Astrocyte of the spinal cord (primary cell): ENCODE measurements around the gene OS9.

Source experiments
- DNase-seq: peaks from one replicate; pipeline ENCODE4 v3.0.0; 2011; ENCODE audit warnings: low read depth, low spot score
- H3K4me3 ChIP-seq: 2 replicates; pipeline ENCODE4 v1.5.1; 2011; ENCODE audit warnings: low read depth, mild to moderate bottlenecking, low read length, moderate library complexity
- in situ Hi-C: cut with HindIII; loops from 2 replicates; pipeline ENCODE4 v1.10.0; 2017; ENCODE audit warnings: low sequenced_read_pairs
- TF ChIP-seq, protein P1 (sequence below): IDR thresholded peaks from 2 replicates; pipeline ENCODE4 v1.5.1; 2012; ENCODE audit warnings: low read depth, mild to moderate bottlenecking, low read length, inconsistent platforms

The OS9 gene

DNA sequence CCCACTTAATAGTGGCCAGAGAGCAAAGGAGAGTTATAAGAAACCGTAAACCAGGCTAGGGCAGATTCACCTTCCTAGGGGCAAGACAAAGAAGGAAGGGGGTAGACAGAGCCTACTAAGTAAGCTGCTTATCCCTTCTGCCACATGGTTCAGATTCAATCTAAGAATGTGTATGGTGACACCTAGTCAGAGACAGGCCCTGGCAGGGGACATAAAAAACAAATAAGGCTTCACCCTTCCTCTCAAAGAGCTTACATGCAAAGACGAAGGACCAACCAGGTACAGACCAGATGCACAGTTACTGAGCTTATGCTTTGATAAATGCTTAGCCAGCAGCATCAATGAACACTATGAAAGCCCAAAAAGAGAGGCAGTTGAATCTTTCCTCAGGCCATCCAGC, 68.5 kb downstream of the OS9 start:
- TF ChIP-seq, protein P1, sequence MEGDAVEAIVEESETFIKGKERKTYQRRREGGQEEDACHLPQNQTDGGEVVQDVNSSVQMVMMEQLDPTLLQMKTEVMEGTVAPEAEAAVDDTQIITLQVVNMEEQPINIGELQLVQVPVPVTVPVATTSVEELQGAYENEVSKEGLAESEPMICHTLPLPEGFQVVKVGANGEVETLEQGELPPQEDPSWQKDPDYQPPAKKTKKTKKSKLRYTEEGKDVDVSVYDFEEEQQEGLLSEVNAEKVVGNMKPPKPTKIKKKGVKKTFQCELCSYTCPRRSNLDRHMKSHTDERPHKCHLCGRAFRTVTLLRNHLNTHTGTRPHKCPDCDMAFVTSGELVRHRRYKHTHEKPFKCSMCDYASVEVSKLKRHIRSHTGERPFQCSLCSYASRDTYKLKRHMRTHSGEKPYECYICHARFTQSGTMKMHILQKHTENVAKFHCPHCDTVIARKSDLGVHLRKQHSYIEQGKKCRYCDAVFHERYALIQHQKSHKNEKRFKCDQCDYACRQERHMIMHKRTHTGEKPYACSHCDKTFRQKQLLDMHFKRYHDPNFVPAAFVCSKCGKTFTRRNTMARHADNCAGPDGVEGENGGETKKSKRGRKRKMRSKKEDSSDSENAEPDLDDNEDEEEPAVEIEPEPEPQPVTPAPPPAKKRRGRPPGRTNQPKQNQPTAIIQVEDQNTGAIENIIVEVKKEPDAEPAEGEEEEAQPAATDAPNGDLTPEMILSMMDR, result no peak
- in situ Hi-C loops, result no loop called here
- DNase-seq, result no peak
- H3K4me3 ChIP-seq, result no peak overlapping the region

DNA sequence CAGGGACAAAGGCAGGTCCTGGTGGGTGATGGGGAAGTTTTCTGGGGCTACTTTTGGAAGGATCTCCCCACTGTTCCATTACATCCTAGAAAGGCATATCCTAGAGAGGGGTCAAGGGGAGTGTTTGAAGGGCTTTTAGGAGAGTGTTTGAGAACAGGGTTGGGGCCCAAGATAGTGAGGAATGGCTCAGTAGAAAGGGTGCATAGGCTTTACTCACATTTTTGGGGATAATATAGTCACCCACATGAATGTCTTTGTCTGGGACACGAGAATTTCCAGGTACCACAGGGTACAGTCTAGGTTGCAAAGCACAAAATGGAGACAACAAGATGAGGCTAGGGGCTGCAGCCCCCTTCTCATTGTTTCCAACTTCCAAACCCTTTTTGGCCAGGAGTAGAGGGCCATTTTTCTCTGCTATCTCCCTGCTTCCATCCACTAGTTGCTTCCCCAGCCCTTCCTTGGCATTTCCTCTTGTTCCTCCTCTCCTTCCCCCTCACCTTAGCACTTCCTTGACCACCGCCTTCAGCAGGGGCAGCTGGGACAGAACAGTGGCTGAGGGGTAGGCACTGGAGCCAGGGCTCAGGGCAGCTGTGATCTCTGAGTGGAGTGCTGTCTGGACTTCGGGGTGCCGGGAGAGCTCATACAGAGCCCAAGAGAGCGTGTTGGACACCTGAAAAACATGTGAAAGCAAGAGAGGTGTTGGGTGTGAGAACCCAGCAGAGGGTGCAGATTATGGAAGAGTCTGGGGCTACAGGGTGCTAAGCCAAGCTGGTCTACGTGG, 70.1 kb downstream of the OS9 start:
- in situ Hi-C loops, result no loop called here
- H3K4me3 ChIP-seq, result no peak overlapping the region
- DNase-seq, result no peak
- TF ChIP-seq, protein P1, result no peak

DNA sequence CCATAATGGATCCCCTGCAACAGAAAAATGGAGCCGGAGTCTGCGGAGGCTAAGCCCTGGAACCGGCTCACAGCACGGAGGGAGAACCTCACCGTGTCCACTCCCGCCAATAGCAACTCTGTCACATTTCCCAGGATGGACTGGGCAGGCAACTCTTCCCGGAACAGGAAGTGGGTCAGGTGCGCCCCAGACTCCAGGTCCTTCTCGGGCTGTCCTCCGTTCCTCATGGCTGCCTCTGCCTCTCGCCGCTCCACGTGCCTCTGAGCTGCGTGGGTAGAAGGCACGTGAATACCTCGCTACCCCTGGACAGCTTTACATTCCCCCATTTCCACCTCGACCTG, 70.7 kb downstream of the OS9 start:
- in situ Hi-C loops, result no loop called here
- TF ChIP-seq, protein P1, result no peak
- no peak for DNase-seq
- no peak overlapping the region for H3K4me3 ChIP-seq

DNA sequence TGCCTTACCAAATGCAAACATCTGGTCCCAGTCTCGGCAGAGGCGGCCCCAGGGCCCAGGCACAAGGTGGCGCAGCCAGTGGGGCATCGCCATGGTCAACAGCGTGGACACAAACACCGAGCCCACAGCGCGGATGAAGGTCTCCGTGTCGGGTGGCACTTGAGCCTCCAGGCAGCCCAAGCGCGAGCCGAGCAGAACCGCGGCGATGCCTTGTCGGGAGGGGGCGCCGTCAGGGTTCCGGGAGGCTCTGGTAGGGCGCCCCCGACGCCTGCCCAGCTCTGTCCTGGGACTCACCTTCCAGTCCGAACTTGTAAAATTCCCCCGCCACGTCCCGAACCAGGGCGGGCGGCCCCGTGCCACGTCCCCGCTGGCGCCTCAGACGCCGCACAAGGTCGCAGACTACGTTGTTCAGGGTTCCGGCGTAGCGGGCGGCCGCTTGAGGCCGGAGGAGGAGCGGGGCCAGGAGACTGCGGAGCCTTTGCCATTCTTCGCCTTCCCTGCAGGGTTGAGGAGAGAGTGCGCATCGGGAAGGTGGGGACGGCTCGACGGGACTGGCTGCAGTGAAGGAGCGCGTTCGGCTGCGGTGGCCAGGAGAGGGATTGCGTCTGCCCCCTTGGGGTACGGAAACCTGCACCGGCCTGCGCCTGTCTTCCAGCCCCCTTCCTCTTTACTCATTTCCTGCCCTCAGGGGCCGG, 71.2 kb downstream of the OS9 start:
- DNase-seq, result no peak
- H3K4me3 ChIP-seq, result peak overlapping the region; percentile 17
- in situ Hi-C loops, result no loop called here
- TF ChIP-seq, protein P1, result peak; percentile 45

DNA sequence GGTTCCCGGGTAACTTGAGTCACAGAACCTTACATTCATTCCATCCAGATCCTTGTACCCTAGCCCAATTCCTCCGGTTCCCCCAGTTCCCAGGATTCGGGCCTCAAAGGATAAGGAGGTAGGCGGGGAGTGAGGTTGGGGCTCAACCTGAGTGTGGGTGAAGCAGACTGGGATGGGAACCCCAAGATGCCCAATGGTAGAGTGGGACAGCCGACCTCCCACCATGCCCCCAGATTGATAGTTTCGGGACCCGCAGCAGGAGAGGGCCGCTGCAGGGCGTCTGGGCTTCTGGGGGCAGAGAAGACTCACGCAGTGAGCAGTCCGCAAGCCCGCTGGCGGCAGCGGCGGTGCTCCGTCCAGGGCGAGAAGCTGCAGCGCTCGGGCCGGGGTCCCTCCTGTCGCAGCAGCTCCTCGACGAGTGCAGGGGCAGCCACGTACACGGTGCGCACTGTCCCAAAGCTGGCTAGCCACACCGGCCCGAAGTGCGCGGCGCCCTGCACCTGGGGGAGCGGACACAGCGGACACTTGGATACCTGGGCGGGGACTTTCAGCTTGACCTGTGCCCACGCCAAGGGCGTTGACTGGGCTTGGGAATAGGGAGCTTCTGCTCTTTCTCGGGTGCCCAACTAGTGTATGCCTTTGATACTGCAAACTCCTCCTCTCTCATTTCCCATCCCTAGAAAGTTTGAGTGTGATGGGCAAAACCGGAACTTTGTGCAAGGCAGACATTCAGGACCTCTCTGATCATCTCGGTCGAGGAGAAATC, 71.9 kb downstream of the OS9 start:
- DNase-seq, result no peak
- peak overlapping the region; percentile 16 for H3K4me3 ChIP-seq
- TF ChIP-seq, protein P1, result peak; percentile 0
- in situ Hi-C loops, result no loop called here

DNA sequence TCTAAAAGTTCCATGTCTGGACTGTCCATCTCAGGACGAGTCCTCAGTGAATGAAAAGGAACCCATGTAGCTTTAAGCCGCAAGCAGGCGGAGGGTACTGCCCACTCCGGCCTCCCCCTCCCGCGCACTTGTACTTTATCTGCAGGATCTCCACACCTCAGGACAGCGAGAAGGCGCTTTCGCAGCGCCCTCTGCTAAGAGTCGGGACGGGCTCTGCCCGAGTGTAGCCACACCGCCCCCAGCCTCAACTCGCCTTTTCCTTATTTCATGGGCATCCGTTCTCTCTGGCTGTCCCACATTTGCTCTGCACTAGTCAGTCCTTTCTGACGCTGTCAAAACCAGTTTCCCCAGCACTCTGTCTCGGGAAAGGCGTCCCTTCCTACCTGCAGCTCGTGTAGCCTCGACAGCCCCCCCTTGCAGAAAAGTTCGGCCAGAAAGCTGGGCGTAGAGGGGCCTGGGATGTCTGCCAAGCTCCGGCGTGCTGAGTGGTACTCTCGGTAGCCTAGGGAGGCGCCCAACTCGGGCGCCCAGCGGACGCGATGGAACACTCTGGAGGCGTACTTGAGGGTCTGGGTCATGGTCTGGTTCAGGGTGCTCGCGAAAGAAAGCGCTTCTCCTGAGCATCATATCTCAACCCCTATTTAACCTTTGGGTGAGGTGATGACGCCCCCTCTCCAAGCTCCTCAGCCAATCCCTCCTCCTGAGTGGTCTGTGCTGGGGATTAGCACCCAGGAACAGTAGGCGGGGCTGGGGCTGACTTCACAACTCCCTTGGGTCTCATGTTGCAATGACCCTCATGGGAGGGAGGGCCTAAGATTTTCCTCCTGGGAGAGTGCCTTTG, 72.8 kb downstream of the OS9 start, which contains the start of gene CYP27B1:
Gene CYP27B1 (minus strand): TSS at position 615 of the 841 bp plus-strand sequence. CDS start 37 bp downstream, at position 578.
- TF ChIP-seq, protein P1, result no peak
- in situ Hi-C loops, result no loop called here
- no peak for DNase-seq
- H3K4me3 ChIP-seq, result peak within 1 kb of the TSS; percentile 16
